Neutrophil (primary cell): ENCODE data around the gene C10orf95.

Source experiments
- H3K27ac ChIP-seq: fragments of 200-600 bp; sonication (generic); 2 replicates; pipeline ENCODE4 v1.5.1; 2016; ENCODE audit warnings: mild to moderate bottlenecking, moderate library complexity
- H3K27me3 ChIP-seq: fragments of 200-600 bp; sonication (generic); 2 replicates; pipeline ENCODE4 v1.6.0; 2016; ENCODE audit warnings: mild to moderate bottlenecking
- H3K36me3 ChIP-seq: fragments of 200-600 bp; sonication (generic); 2 replicates; pipeline ENCODE4 v1.5.1; 2017
- H3K4me1 ChIP-seq, 2 experiments: fragments of 200-600 bp in 1 of 2; sonication (generic) in 1 of 2; 1 replicate in 1 of 2; 2 replicates in 1 of 2; pipeline versions ENCODE4 v1.5.1 to v1.6.1; 2013 to 2016; ENCODE audit warnings: low read depth in 1 of 2, low read length in 1 of 2, mild to moderate bottlenecking in 1 of 2, moderate library complexity in 1 of 2; ENCODE audit not compliant: control insufficient read depth in 1 of 2, insufficient read depth in 1 of 2
- H3K4me3 ChIP-seq, 2 experiments: fragments of 200-600 bp in 1 of 2; sonication (generic) in 1 of 2; 1 replicate in 1 of 2; 2 replicates in 1 of 2; pipeline ENCODE4 v1.5.1; 2013 to 2016; ENCODE audit warnings: low read depth in 1 of 2, low read length in 1 of 2, mild to moderate bottlenecking in 1 of 2, moderate library complexity in 1 of 2
- H3K9me3 ChIP-seq: fragments of 200-600 bp; sonication (generic); 2 replicates; pipeline ENCODE4 v1.5.1; 2016
- CTCF ChIP-seq: fragments of 200-600 bp; sonication (generic); IDR thresholded peaks from 2 replicates; pipeline ENCODE4 v1.5.1; 2016; ENCODE audit warnings: antibody characterized with exemption

The C10orf95 gene

DNA sequence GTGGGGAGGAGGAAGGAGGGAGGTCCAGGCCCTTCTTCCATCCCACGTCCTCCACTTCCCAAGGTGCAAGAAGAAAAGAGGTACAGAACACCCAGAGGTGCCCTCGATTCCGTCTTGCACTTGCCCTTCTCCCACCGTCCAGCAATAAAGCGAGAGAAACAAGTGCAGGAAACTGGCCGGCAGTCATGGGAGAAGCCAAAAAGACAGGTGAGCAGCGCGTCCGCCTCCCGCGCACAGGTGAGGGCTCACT, 1.3 kb downstream of the C10orf95 start:
- peaks cover 51% of the 10 kb centered on the region in 2 experiments for H3K4me1 ChIP-seq
- no peaks in the 10 kb centered on the region for H3K36me3 ChIP-seq
- peak overlapping the region; percentile 83 to 85 for H3K4me3 ChIP-seq
- H3K27ac ChIP-seq = peak overlapping the region; percentile 74
- H3K9me3 ChIP-seq = no peaks in the 10 kb centered on the region
- H3K27me3 ChIP-seq = no peaks in the 10 kb centered on the region
- no peak for TF ChIP-seq CTCF

DNA sequence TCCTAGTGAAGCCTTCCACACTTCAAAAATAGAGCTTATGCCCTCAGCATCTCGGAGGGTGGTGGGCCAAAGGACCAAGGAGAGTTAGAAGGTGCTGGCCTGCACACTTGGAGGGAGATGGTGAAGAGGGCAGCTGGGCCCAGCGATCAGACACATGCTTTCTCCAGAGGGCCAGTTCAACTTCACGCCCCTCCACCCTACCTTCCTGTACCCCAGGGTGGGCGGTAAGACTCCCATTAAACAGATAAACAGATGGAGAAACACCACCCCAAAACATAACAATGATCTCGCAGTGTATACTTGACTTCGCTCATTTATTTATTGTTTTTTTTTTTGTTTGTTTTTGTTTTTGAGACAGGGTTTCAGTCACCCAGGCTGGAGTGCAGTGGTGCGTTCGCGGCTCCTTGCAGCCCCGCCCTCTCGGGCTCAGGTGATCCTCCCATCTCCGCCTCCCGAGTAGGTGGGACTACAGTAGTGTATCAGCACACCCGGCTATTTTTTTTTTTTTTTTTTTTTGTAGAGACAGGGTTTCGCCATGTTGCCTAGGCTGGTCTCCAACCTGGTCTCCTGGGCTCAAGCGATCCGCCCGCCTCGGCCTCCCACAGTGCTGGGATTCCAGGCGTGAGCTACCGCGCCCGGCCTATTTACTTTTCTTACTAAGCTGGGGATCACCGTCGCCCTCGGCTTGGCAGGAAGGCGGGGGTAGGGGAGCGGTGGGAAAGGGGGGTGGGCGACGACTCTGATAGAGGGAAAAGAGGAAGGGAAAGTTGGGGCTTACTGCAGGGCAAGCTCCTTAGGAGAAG, 1.8 kb downstream of the C10orf95 start:
- Histone ChIP-seq H3K27ac (peak overlapping the region; percentile 74), H3K27me3 (no peaks in the 10 kb centered on the region), H3K9me3 (no peaks in the 10 kb centered on the region), H3K4me3 (peak overlapping the region; percentile 83 to 85), H3K4me1 (peaks cover 46% of the 10 kb centered on the region in 2 experiments), H3K36me3 (no peaks in the 10 kb centered on the region)
- no peak for TF ChIP-seq CTCF

DNA sequence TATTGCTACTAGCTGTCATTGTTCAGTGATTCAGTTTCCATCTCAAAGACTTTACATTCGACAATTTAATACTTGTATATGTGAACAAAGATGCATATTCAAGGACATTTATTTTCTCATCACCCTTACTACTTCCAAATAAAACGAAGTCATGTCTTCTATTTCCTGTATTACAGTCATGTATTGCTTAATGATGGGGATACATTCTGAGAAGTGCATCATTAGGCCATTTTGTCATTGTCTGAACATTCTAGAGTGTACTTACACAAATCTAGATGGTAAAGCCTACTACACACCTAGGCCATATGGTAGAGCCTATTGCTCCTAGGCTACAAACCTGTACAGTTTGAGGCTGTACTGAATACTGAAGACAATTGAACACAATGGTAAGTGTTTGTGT, 6.5 kb downstream of the C10orf95 start:
- Histone ChIP-seq H3K4me1 (peaks cover 5 to 7% of the 10 kb centered on the region in 2 experiments), H3K27ac (no peak overlapping the region), H3K27me3 (no peaks in the 10 kb centered on the region), H3K4me3 (no peak overlapping the region), H3K9me3 (no peaks in the 10 kb centered on the region), H3K36me3 (no peaks in the 10 kb centered on the region)
- TF ChIP-seq CTCF = no peak

- no peak overlapping the region for H3K27ac ChIP-seq
- TF ChIP-seq CTCF = no peak
- no peaks in the 10 kb centered on the region for H3K27me3 ChIP-seq
- H3K4me3 ChIP-seq = no peak overlapping the region
- no peaks in the 10 kb centered on the region for H3K36me3 ChIP-seq
- H3K4me1 ChIP-seq = peaks cover 21 to 22% of the 10 kb centered on the region in 2 experiments
- no peaks in the 10 kb centered on the region for H3K9me3 ChIP-seq
These were observed 13.0 kb downstream of the C10orf95 start for GRCh38 chr10:102438374-102438773.

DNA sequence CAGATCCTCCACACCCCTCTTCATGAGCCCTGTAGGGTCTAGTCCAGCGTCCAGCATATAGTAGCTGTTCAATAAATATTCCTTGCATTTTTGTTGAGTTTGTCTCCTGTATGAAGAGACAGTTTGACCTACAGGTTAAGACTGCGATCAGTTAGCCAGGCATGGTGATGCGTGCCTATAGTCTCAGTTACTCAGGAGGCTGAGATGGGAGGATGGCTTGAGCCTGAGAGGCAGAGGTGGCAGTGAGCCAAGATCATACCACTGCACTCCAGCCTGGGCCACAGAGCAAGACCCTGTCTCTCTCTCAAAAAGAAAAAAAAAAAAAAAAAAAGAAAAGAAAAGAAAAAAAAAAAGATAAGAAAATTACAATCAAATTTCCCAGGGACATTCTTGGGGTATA, 13.8 kb downstream of the C10orf95 start:
- Histone ChIP-seq H3K27me3 (no peaks in the 10 kb centered on the region), H3K4me3 (no peak overlapping the region), H3K4me1 (peaks cover 28 to 29% of the 10 kb centered on the region in 2 experiments), H3K9me3 (no peaks in the 10 kb centered on the region), H3K27ac (no peak overlapping the region), H3K36me3 (no peaks in the 10 kb centered on the region)
- TF ChIP-seq CTCF = no peak
